H9 (cell line): ENCODE results near the gene MOXD1. TPM values are rescaled to one million over a fixed set of nuclear protein-coding genes. Genes with fewer than 3 reads are reported as not detected.

ENCODE experiments used
- DNase-seq: peaks from one replicate; pipeline ENCODE4 v3.0.0-alpha.2; 2017
- H2AFZ ChIP-seq: one replicate; pipeline ENCODE4 v1.6.1; 2013; ENCODE audit warnings: mild to moderate bottlenecking, low read length, control low read depth, moderate library complexity
- H2AK5ac ChIP-seq: 2 replicates; pipeline ENCODE4 v1.6.1; 2013; ENCODE audit warnings: low read length, control low read depth, mixed read lengths; ENCODE audit not compliant: insufficient read length
- H2BK120ac ChIP-seq: one replicate; pipeline ENCODE4 v1.6.1; 2013; ENCODE audit warnings: low read depth, mild to moderate bottlenecking, low read length, control low read depth, inconsistent platforms; ENCODE audit not compliant: poor library complexity, severe bottlenecking
- H2BK12ac ChIP-seq: 2 replicates; pipeline ENCODE4 v1.6.1; 2013; ENCODE audit warnings: low read length, control low read depth, mixed read lengths, low read depth; ENCODE audit not compliant: insufficient read length
- H2BK15ac ChIP-seq: 2 replicates; pipeline ENCODE4 v1.6.1; 2013; ENCODE audit warnings: low read depth, low read length, control low read depth
- H2BK20ac ChIP-seq: one replicate; pipeline ENCODE4 v1.6.1; 2013; ENCODE audit warnings: low read depth, mild to moderate bottlenecking, low read length, control low read depth, inconsistent platforms; ENCODE audit not compliant: poor library complexity, severe bottlenecking
- H2BK5ac ChIP-seq: 2 replicates; pipeline ENCODE4 v1.6.1; 2013; ENCODE audit warnings: low read length, control low read depth, mixed read lengths; ENCODE audit not compliant: insufficient read length
- H3K14ac ChIP-seq: 2 replicates; pipeline ENCODE4 v1.6.1; 2013; ENCODE audit warnings: low read length, control low read depth; ENCODE audit not compliant: insufficient read depth
- H3K18ac ChIP-seq: 2 replicates; pipeline ENCODE4 v1.6.1; 2013; ENCODE audit warnings: low read depth, mild to moderate bottlenecking, mixed read lengths, low read length, control low read depth; ENCODE audit not compliant: insufficient read length
- H3K23ac ChIP-seq: 2 replicates; pipeline ENCODE4 v1.6.1; 2013; ENCODE audit warnings: low read length, control low read depth, mixed read lengths, low read depth; ENCODE audit not compliant: insufficient read length
- H3K23me2 ChIP-seq: 2 replicates; pipeline ENCODE4 v1.6.1; 2013; ENCODE audit warnings: low read depth, mild to moderate bottlenecking, mixed read lengths, low read length, control low read depth; ENCODE audit not compliant: insufficient read length, poor library complexity, severe bottlenecking
- H3K27ac ChIP-seq: 2 replicates; pipeline ENCODE4 v1.5.1; 2013; ENCODE audit warnings: low read length, control low read depth, mixed read lengths, low read depth; ENCODE audit not compliant: insufficient read length
- H3K27me3 ChIP-seq: 2 replicates; pipeline ENCODE4 v1.6.1; 2013; ENCODE audit warnings: low read length, control low read depth, inconsistent platforms; ENCODE audit not compliant: insufficient read depth
- H3K4ac ChIP-seq: 2 replicates; pipeline ENCODE4 v1.6.1; 2013; ENCODE audit warnings: low read depth, mild to moderate bottlenecking, control low read depth, inconsistent platforms, low read length, moderate library complexity
- H3K4me1 ChIP-seq: 2 replicates; pipeline ENCODE4 v1.6.1; 2013; ENCODE audit warnings: low read length, control low read depth, inconsistent platforms; ENCODE audit not compliant: insufficient read depth
- H3K4me2 ChIP-seq: 2 replicates; pipeline ENCODE4 v1.6.1; 2013; ENCODE audit warnings: low read length, control low read depth, mixed read lengths; ENCODE audit not compliant: insufficient read length, insufficient read depth
- H3K56ac ChIP-seq: 2 replicates; pipeline ENCODE4 v1.6.1; 2013; ENCODE audit warnings: low read depth, mild to moderate bottlenecking, mixed read lengths, low read length, control low read depth; ENCODE audit not compliant: insufficient read length
- H3K79me1 ChIP-seq: 2 replicates; pipeline ENCODE4 v1.6.1; 2013; ENCODE audit warnings: low read depth, mild to moderate bottlenecking, moderate library complexity, low read length, control low read depth, inconsistent platforms; ENCODE audit not compliant: insufficient read depth, poor library complexity, severe bottlenecking
- H3K79me2 ChIP-seq: 2 replicates; pipeline ENCODE4 v1.6.1; 2013; ENCODE audit warnings: low read length, control low read depth, inconsistent platforms; ENCODE audit not compliant: insufficient read depth
- H3K9ac ChIP-seq: 2 replicates; pipeline ENCODE4 v1.6.1; 2013; ENCODE audit warnings: low read length, control low read depth, mixed read lengths; ENCODE audit not compliant: insufficient read length; ENCODE audit errors: extremely low read depth
- H3K9me3 ChIP-seq: one replicate; pipeline ENCODE4 v1.6.1; 2013; ENCODE audit warnings: low read depth, low read length, inconsistent platforms; ENCODE audit not compliant: control insufficient read depth
- H3T11ph ChIP-seq: one replicate; pipeline ENCODE4 v1.6.1; 2013; ENCODE audit warnings: mild to moderate bottlenecking, low read length, control low read depth, inconsistent platforms
- H4K20me1 ChIP-seq: one replicate; pipeline ENCODE4 v1.6.1; 2013; ENCODE audit not compliant: control insufficient read depth, insufficient read length, insufficient read depth
- H4K5ac ChIP-seq: 2 replicates; pipeline ENCODE4 v1.6.1; 2013; ENCODE audit warnings: low read depth, mild to moderate bottlenecking, mixed read lengths, low read length, control low read depth; ENCODE audit not compliant: insufficient read length
- H4K8ac ChIP-seq: replicated peaks from 2 replicates; pipeline ENCODE4 v1.6.1; 2013; ENCODE audit warnings: low read length, control low read depth, mixed read lengths, low read depth; ENCODE audit not compliant: insufficient read length
- H4K91ac ChIP-seq: 2 replicates; pipeline ENCODE4 v1.6.1; 2013; ENCODE audit warnings: low read depth, mild to moderate bottlenecking, moderate library complexity, mixed read lengths, low read length, control low read depth; ENCODE audit not compliant: insufficient read length
- H3K27ac Mint-ChIP-seq, 3 experiments: 2 replicates in 2 of 3; 3 replicates in 1 of 3; pipeline ENCODE4 v1.8.0; 2020 to 2021; ENCODE audit warnings: mixed read lengths in 3 of 3, mild to moderate bottlenecking in 1 of 3, moderate library complexity in 1 of 3
- H3K27me3 Mint-ChIP-seq: 2 replicates; pipeline ENCODE4 v1.8.0; 2021; ENCODE audit warnings: low read depth, mild to moderate bottlenecking, moderate library complexity, mixed read lengths
- H3K36me3 Mint-ChIP-seq, 3 experiments: 2 replicates in 2 of 3; 3 replicates in 1 of 3; pipeline ENCODE4 v1.8.0; 2020 to 2021; ENCODE audit warnings: low read depth in 3 of 3, mixed read lengths in 3 of 3; ENCODE audit not compliant: insufficient read depth in 1 of 3
- H3K4me1 Mint-ChIP-seq, 2 experiments: 2 replicates each; pipeline ENCODE4 v1.8.0; 2020; ENCODE audit warnings: mixed read lengths in 2 of 2
- H3K4me3 Mint-ChIP-seq, 2 experiments: 2 replicates in 1 of 2; 3 replicates in 1 of 2; pipeline ENCODE4 v1.8.0; 2020 to 2021; ENCODE audit warnings: mild to moderate bottlenecking in 2 of 2, mixed read lengths in 2 of 2, moderate library complexity in 1 of 2
- H3K9me3 Mint-ChIP-seq, 2 experiments: 2 replicates in 1 of 2; 3 replicates in 1 of 2; pipeline ENCODE4 v1.8.0; 2020; ENCODE audit warnings: mild to moderate bottlenecking in 2 of 2, mixed read lengths in 2 of 2, moderate library complexity in 1 of 2
- CTCF ChIP-seq: fragments of 200-600 bp; sonication (generic); conservative IDR thresholded peaks from 3 replicates; pipeline ENCODE4 v1.8.0; 2021; ENCODE audit warnings: antibody characterized with exemption, mild to moderate bottlenecking
- WGBS: extraction: QIAGEN DNeasy Blood & Tissue Kit; methylation state at CpG from one replicate; pipeline ENCODE4 v1.1.7; 2013; ENCODE audit warnings: missing lambda C conversion rate, low lambda C conversion rate, mixed read lengths; ENCODE audit not compliant: insufficient read length; ENCODE audit errors: extremely low coverage; 5-methylcytosine and 5-hydroxymethylcytosine counted together
- total RNA-seq: library from RNA; stranded (reverse); gene quantifications from 2 replicates; pipeline ENCODE4 v1.2.1, GENCODE V29; 2021

MOXD1 gene
- total RNA-seq, 1 experiment from 2014 or later, result 2.3 TPM

- Histone ChIP-seq H2AFZ (no peak overlapping the region), H3K23ac (no peak overlapping the region), H3K79me1 (no peaks in the 10 kb centered on the region), H3K18ac (no peak overlapping the region), H3K27me3 (no peaks in the 10 kb centered on the region), H2BK120ac (no peak overlapping the region), H2AK5ac (no peak overlapping the region), H3K14ac (no peak overlapping the region), H3K9me3 (no peaks in the 10 kb centered on the region), H3K4ac (no peak overlapping the region), H3K23me2 (no peaks in the 10 kb centered on the region), H3T11ph (no peak overlapping the region), H3K79me2 (no peaks in the 10 kb centered on the region), H2BK12ac (no peak overlapping the region), H3K4me2 (no peak overlapping the region), H3K56ac (no peak overlapping the region), H4K8ac (no peak overlapping the region), H3K4me1 (no peaks in the 10 kb centered on the region), H2BK5ac (no peak overlapping the region), H3K27ac (no peak overlapping the region), H4K5ac (no peak overlapping the region), H2BK15ac (no peak overlapping the region), H2BK20ac (no peak overlapping the region), H4K91ac (no peak overlapping the region), H3K9ac (no peak overlapping the region), H4K20me1 (no peaks in the 10 kb centered on the region)
- Mint-ChIP-seq H3K9me3 (no peaks in the 10 kb centered on the region), H3K27me3 (peaks cover 3% of the 10 kb centered on the region), H3K36me3 (no peaks in the 10 kb centered on the region), H3K4me1 (peaks cover 0 to 9% of the 10 kb centered on the region in 2 experiments; a peak in 2 of 4 replicates), H3K4me3 (no peak overlapping the region), H3K27ac (peak overlapping the region in 2 of 3 experiments; percentile 30 to 75; a peak in 3 of 7 replicates)
- TF ChIP-seq CTCF, result no peak
- no CpG with 5 or more reads among the region's 13 CpGs for WGBS
- peak; percentile 45 for DNase-seq
Measured at GRCh38 chr6:132275066-132275970, 126.0 kb downstream of the MOXD1 start.
